AG04450 (cell line): ENCODE measurements around the gene NPHP4. TPM values are rescaled to one million over a fixed set of nuclear protein-coding genes. Genes with fewer than 3 reads are reported as not detected.

Experiments
- CTCF ChIA-PET: fragments of 300-600, 350-600 bp; formaldehyde crosslinking; extraction: SDS; loops from one replicate; lab custom pipeline; 2022; ENCODE audit warnings: antibody characterized with exemption, inconsistent platforms; lab: Charles Lee
- POLR2A ChIA-PET: fragments of 350-600 bp; formaldehyde crosslinking; extraction: SDS; loops from one replicate; lab custom pipeline; 2021; ENCODE audit warnings: antibody characterized with exemption, inconsistent platforms; lab: Yijun Ruan, JAX
- DNase-seq: peaks from one replicate; pipeline ENCODE4 v3.0.0-alpha.2; 2011; ENCODE audit warnings: low read depth, low spot score
- H3K27ac ChIP-seq: one replicate; pipeline ENCODE4 v1.5.1; 2012; ENCODE audit warnings: low read depth, low read length, control low read depth
- H3K27me3 ChIP-seq: one replicate; pipeline ENCODE4 v1.6.0; 2012; ENCODE audit warnings: low read length; ENCODE audit not compliant: control insufficient read depth, insufficient read depth
- H3K4me3 ChIP-seq: 2 replicates; pipeline ENCODE4 v1.5.1; 2011; ENCODE audit warnings: mild to moderate bottlenecking, low read depth, low read length, control low read depth
- H3K9me3 ChIP-seq: 2 replicates; pipeline ENCODE4 v1.5.1; 2012; ENCODE audit warnings: low read length; ENCODE audit not compliant: control insufficient read depth, insufficient read depth
- CTCF ChIP-seq: IDR thresholded peaks from 2 replicates; pipeline ENCODE4 v1.5.1; 2011; ENCODE audit warnings: low read depth, low read length, control low read depth, inconsistent platforms
- polyA plus RNA-seq: library from polyadenylated mRNA; depleted of rRNA; stranded (reverse); fragments of >200 nt; gene quantifications from 2 replicates; pipeline ENCODE4 v1.2.3, GENCODE V29; 2011

NPHP4 gene
- polyA plus RNA-seq, 1 experiment: 1.6 TPM

- no peak overlapping the region for H3K27ac ChIP-seq
- H3K27me3 ChIP-seq: no peaks in the 10 kb centered on the region
- DNase-seq: no peak
- ChIA-PET CTCF (interaction anchor here (0.6 to 7.5 kb wide), 2 partner anchors 96 to 462 kb away, joined by 3 to 122 read pairs; no protein-coding TSS in a partner anchor), POLR2A (no interaction called here)
- TF ChIP-seq CTCF: no peak
- H3K9me3 ChIP-seq: no peaks in the 10 kb centered on the region
- H3K4me3 ChIP-seq: no peak overlapping the region
Measured at GRCh38 chr1:5971471-5972197, 20.6 kb downstream of the NPHP4 start.

GRCh38 chr1:5970610-5971273 lies 21.5 kb downstream of the NPHP4 start:
- Histone ChIP-seq H3K27me3 (no peaks in the 10 kb centered on the region), H3K9me3 (no peaks in the 10 kb centered on the region), H3K4me3 (no peak overlapping the region), H3K27ac (no peak overlapping the region)
- no peak for DNase-seq
- CTCF ChIA-PET: interaction anchor here (0.6 to 7.5 kb wide), 2 partner anchors 97 to 462 kb away, joined by 3 to 122 read pairs; no protein-coding TSS in a partner anchor
- POLR2A ChIA-PET: no interaction called here
- no peak for TF ChIP-seq CTCF

- Histone ChIP-seq H3K27me3 (no peaks in the 10 kb centered on the region), H3K9me3 (no peaks in the 10 kb centered on the region), H3K4me3 (no peak overlapping the region), H3K27ac (no peak overlapping the region)
- ChIA-PET POLR2A (no interaction called here), CTCF (no interaction called here)
- DNase-seq: no peak
- TF ChIP-seq CTCF: no peak
Measured at GRCh38 chr1:5969168-5969567, 23.1 kb downstream of the NPHP4 start.

GRCh38 chr1:5968161-5968736 lies 24.0 kb downstream of the NPHP4 start:
- ChIA-PET POLR2A (no interaction called here), CTCF (interaction anchor here (1.9 kb wide), 1 partner anchor 458 kb away, joined by 6 read pairs; no protein-coding TSS in a partner anchor)
- no peaks in the 10 kb centered on the region for H3K9me3 ChIP-seq

More at GRCh38 chr1:5968161-5968736, 24.0 kb downstream of the NPHP4 start:
- no peak for DNase-seq
- Histone ChIP-seq H3K27ac (no peak overlapping the region), H3K27me3 (no peaks in the 10 kb centered on the region), H3K4me3 (no peak overlapping the region)
- no peak for TF ChIP-seq CTCF
